ENCODE measurements around the gene TXK. TPM values are rescaled to one million over a fixed set of nuclear protein-coding genes. Genes with fewer than 3 reads are reported as not detected.

Gene TXK
- total and polyA plus RNA-seq, 2 of the 13 experiments (the other 11 are each of a cell fraction or from before 2014, with no cell fraction given), result not detected

DNA sequence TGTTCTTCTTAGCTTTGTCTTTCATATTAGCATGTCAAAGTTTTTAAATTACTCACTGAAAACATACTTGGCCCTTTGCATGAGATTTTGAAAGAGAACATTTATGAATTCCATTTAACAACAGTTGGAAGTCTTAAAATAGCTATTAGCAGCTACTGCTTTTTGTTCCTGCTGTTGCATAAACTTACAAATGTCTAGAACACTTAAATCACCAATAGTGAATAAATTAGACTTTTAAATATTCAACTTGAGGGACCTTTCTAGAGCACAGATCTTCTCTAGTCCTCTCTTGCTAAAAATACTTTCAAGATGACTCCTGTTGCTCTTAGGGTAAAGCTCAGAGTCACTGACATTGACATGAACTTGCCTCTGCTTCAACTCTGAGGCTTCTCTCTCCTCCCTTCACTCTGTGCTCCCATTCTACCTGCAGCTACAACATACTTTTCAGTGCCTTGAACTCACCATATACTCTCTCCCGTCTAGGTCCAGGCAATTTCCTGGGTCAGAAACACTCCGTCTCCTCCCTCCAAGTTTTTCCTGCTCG, 15.8 kb upstream of the TXK start:
- no peaks in the 10 kb centered on the region for H3K36me3 ChIP-seq (replicated peaks in 1 of 2; ENCODE audit: control insufficient read depth in 1 of 2, insufficient read depth in 2 of 2, low read length in 2 of 2)
- intact Hi-C loops (cut with micrococcal nuclease; ENCODE audit: unreplicated experiment) (no loop called here), in situ Hi-C loops (cut with HindIII; ENCODE audit: extremely low pct_ligation_motif_present, low pct_unique_long_range_greater_than_20kb) (loop anchor here (10.0 kb wide), 1 partner anchor 125 kb away; no protein-coding TSS in a partner anchor)
- no peaks in the 10 kb centered on the region for H4K20me1 ChIP-seq (ENCODE audit: insufficient read depth, low read length)
- H2AFZ ChIP-seq (ENCODE audit: low read length), result no peak overlapping the region
- TF ChIP-seq MTF2 (CRISPR knock-in tag; IDR thresholded peaks at IDR 0.05; ENCODE audit: borderline replicate concordance), result no peak
- H3K79me2 ChIP-seq (ENCODE audit: insufficient read depth, low read length), result no peaks in the 10 kb centered on the region
- BruUV-seq (replicated peaks), result no TSS peak
- H3K27ac ChIP-seq (ENCODE audit: extremely low read length, insufficient read depth, low read length), result no peak overlapping the region
- H3K4me2 ChIP-seq (ENCODE audit: low read depth, low read length), result no peak overlapping the region
- no peak overlapping the region for H3K4me3 ChIP-seq (replicated peaks in 1 of 3; ENCODE audit: insufficient read depth in 1 of 3, low read depth in 2 of 3, low read length in 3 of 3)
- DNase-seq (ENCODE audit: low spot score) (no peak), FAIRE-seq (no peak), ATAC-seq (no peak)
- H3K27me3 ChIP-seq (ENCODE audit: control insufficient read depth in 1 of 2, insufficient read depth in 2 of 2, low read length in 2 of 2), result no peaks in the 10 kb centered on the region
- 64% methylated on average over 3 of the region's 3 CpGs for WGBS (ENCODE audit: low lambda C conversion rate)
- H3K9me3 ChIP-seq (ENCODE audit: low read length), result peaks cover 18% of the 10 kb centered on the region
- CTCF ChIA-PET (ENCODE audit: low intra/inter-chr PET ratio, low total read pairs), result no interaction called here
- POLR2A ChIA-PET, result no interaction called here
- no peak overlapping the region for H3K9ac ChIP-seq (ENCODE audit: insufficient read depth, low read depth, low read length)
- H3K4me1 ChIP-seq (ENCODE audit: insufficient read depth, low read length), result no peaks in the 10 kb centered on the region

DNA sequence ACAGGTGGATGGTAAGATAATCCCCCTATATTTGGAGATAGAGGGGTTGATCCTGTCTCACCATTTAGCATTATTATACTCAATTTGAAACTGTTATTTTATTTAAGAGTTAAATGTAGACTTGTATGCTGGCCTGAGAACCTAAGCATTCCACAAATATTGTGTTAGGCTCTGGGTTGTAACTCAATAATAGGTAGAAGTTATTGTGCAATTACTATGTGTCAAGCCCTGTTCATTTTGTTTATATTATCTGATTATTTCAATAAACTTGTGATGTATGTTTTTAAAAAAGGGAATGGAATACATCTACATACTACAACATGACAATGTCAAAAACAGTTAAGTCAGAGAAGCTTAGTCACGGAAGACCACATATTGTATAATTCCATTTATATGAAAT, 13.6 kb upstream of the TXK start:
- Histone ChIP-seq H3K36me3 (replicated peaks in 1 of 2; ENCODE audit: control insufficient read depth in 1 of 2, insufficient read depth in 2 of 2, low read length in 2 of 2) (no peaks in the 10 kb centered on the region), H3K79me2 (ENCODE audit: insufficient read depth, low read length) (no peaks in the 10 kb centered on the region), H3K9me3 (ENCODE audit: low read length) (no peaks in the 10 kb centered on the region), H3K27me3 (ENCODE audit: control insufficient read depth in 1 of 2, insufficient read depth in 2 of 2, low read length in 2 of 2) (no peaks in the 10 kb centered on the region), H3K4me1 (ENCODE audit: insufficient read depth, low read length) (no peaks in the 10 kb centered on the region), H3K4me2 (ENCODE audit: low read depth, low read length) (no peak overlapping the region), H3K4me3 (replicated peaks in 1 of 3; ENCODE audit: insufficient read depth in 1 of 3, low read depth in 2 of 3, low read length in 3 of 3) (no peak overlapping the region), H2AFZ (ENCODE audit: low read length) (no peak overlapping the region), H4K20me1 (ENCODE audit: insufficient read depth, low read length) (no peaks in the 10 kb centered on the region), H3K27ac (ENCODE audit: extremely low read length, insufficient read depth, low read length) (no peak overlapping the region), H3K9ac (ENCODE audit: insufficient read depth, low read depth, low read length) (no peak overlapping the region)
- intact Hi-C loops (cut with micrococcal nuclease; ENCODE audit: unreplicated experiment) (no loop called here), in situ Hi-C loops (cut with HindIII; ENCODE audit: extremely low pct_ligation_motif_present, low pct_unique_long_range_greater_than_20kb) (loop anchor here (10.0 kb wide), 1 partner anchor 127 kb away; no protein-coding TSS in a partner anchor)
- CTCF ChIA-PET (ENCODE audit: low intra/inter-chr PET ratio, low total read pairs), result no interaction called here
- no TSS peak for BruUV-seq (replicated peaks)
- FAIRE-seq, result no peak
- WGBS (ENCODE audit: low lambda C conversion rate), result 95% methylated on average over 1 of the region's 1 CpG
- ATAC-seq, result no peak
- POLR2A ChIA-PET, result no interaction called here
- TF ChIP-seq LCORL (IDR thresholded peaks at IDR 0.05), result no peak
- TF ChIP-seq LCORL (CRISPR knock-in tag; IDR thresholded peaks at IDR 0.05), result no peak
- TF ChIP-seq, protein P1, sequence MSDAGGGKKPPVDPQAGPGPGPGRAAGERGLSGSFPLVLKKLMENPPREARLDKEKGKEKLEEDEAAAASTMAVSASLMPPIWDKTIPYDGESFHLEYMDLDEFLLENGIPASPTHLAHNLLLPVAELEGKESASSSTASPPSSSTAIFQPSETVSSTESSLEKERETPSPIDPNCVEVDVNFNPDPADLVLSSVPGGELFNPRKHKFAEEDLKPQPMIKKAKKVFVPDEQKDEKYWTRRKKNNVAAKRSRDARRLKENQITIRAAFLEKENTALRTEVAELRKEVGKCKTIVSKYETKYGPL (CRISPR knock-in tag; IDR thresholded peaks at IDR 0.05), result no peak
- TF ChIP-seq ZNF776 (CRISPR knock-in tag; IDR thresholded peaks at IDR 0.05), result no peak
- TF ChIP-seq RXRB (CRISPR knock-in tag; IDR thresholded peaks at IDR 0.05; ENCODE audit: borderline replicate concordance), result no peak
- TF ChIP-seq, protein P2, sequence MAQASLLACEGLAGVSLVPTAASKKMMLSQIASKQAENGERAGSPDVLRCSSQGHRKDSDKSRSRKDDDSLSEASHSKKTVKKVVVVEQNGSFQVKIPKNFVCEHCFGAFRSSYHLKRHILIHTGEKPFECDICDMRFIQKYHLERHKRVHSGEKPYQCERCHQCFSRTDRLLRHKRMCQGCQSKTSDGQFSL (CRISPR knock-in tag; IDR thresholded peaks at IDR 0.05), result no peak
- no peak for TF ChIP-seq ZNF558 (CRISPR knock-in tag; IDR thresholded peaks at IDR 0.05; ENCODE audit: borderline replicate concordance)
- TF ChIP-seq, protein P3, sequence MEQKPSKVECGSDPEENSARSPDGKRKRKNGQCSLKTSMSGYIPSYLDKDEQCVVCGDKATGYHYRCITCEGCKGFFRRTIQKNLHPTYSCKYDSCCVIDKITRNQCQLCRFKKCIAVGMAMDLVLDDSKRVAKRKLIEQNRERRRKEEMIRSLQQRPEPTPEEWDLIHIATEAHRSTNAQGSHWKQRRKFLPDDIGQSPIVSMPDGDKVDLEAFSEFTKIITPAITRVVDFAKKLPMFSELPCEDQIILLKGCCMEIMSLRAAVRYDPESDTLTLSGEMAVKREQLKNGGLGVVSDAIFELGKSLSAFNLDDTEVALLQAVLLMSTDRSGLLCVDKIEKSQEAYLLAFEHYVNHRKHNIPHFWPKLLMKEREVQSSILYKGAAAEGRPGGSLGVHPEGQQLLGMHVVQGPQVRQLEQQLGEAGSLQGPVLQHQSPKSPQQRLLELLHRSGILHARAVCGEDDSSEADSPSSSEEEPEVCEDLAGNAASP (CRISPR knock-in tag; IDR thresholded peaks at IDR 0.05; ENCODE audit: borderline replicate concordance), result no peak
- no peak for TF ChIP-seq SIN3B (IDR thresholded peaks at IDR 0.05; ENCODE audit: low read length)
- no peak for TF ChIP-seq MTA3 (CRISPR knock-in tag; IDR thresholded peaks at IDR 0.05)
- TF ChIP-seq ZNF724P (CRISPR knock-in tag; IDR thresholded peaks at IDR 0.05; ENCODE audit: borderline replicate concordance), result no peak
- TF ChIP-seq ZNF441 (CRISPR knock-in tag; IDR thresholded peaks at IDR 0.05; ENCODE audit: borderline replicate concordance), result no peak
- TF ChIP-seq, protein P4, sequence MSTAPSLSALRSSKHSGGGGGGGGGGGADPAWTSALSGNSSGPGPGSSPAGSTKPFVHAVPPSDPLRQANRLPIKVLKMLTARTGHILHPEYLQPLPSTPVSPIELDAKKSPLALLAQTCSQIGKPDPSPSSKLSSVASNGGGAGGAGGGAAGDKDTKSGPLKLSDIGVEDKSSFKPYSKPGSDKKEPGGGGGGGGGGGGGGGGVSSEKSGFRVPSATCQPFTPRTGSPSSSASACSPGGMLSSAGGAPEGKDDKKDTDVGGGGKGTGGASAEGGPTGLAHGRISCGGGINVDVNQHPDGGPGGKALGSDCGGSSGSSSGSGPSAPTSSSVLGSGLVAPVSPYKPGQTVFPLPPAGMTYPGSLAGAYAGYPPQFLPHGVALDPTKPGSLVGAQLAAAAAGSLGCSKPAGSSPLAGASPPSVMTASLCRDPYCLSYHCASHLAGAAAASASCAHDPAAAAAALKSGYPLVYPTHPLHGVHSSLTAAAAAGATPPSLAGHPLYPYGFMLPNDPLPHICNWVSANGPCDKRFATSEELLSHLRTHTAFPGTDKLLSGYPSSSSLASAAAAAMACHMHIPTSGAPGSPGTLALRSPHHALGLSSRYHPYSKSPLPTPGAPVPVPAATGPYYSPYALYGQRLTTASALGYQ (CRISPR knock-in tag; IDR thresholded peaks at IDR 0.05), result no peak
- TF ChIP-seq NFKBIZ (CRISPR knock-in tag; IDR thresholded peaks at IDR 0.05), result no peak
- DNase-seq (ENCODE audit: low spot score), result no peak

Measured in HepG2 (cell line).